B cell (primary cell): ENCODE measurements around the gene VWA8.

Experiments used
- CTCF ChIP-seq: fragments of 200-600 bp; IDR thresholded peaks from one replicate; pipeline ENCODE4 v1.8.0; 2022; ENCODE audit warnings: antibody characterized with exemption, mild to moderate bottlenecking
- EZH2 ChIP-seq: IDR thresholded peaks from 2 replicates; pipeline ENCODE4 v1.6.1; 2012; ENCODE audit warnings: borderline replicate concordance, low read depth, mild to moderate bottlenecking, moderate library complexity, low read length; ENCODE audit not compliant: insufficient read depth, poor library complexity, severe bottlenecking

GRCh38 chr13:41934994-41935393 lies 25.9 kb downstream of the VWA8 start:
- TF ChIP-seq CTCF, result no peak
- no peak for TF ChIP-seq EZH2
